GM19099 (cell line): ENCODE results near the gene ARID5B.
A peak's percentile ranks its signal among the peaks of the same experiment; 100 is the strongest.

ENCODE experiments used
- POLR2A ChIP-seq: IDR thresholded peaks from 3 replicates; pipeline ENCODE4 v1.6.1; 2011; ENCODE audit warnings: low read depth; ENCODE audit not compliant: insufficient read length; ENCODE audit errors: extremely low read depth

The ARID5B gene

GRCh38 chr10:61992671-61993668 lies 91.5 kb downstream of the ARID5B start:
- no peak for TF ChIP-seq POLR2A

- TF ChIP-seq POLR2A = no peak
Observed at GRCh38 chr10:61993711-61994401, 92.4 kb downstream of the ARID5B start.

- TF ChIP-seq POLR2A = no peak
Observed at GRCh38 chr10:61994405-61995219, 93.1 kb downstream of the ARID5B start.

GRCh38 chr10:61995220-61995503 lies 93.7 kb downstream of the ARID5B start:
- TF ChIP-seq POLR2A = no peak

- TF ChIP-seq POLR2A = no peak
Observed at GRCh38 chr10:61998937-61999336, 97.4 kb downstream of the ARID5B start.

GRCh38 chr10:62000037-62000603 lies 98.6 kb downstream of the ARID5B start:
- TF ChIP-seq POLR2A = peak; percentile 29

- TF ChIP-seq POLR2A = no peak
Observed at GRCh38 chr10:62000726-62001125, 99.2 kb downstream of the ARID5B start.

GRCh38 chr10:62001898-62002297 lies 100.4 kb downstream of the ARID5B start:
- TF ChIP-seq POLR2A = no peak

- no peak for TF ChIP-seq POLR2A
Observed at GRCh38 chr10:62002753-62003152, 101.3 kb downstream of the ARID5B start.

GRCh38 chr10:62004042-62004441 lies 102.5 kb downstream of the ARID5B start:
- no peak for TF ChIP-seq POLR2A

GRCh38 chr10:62005281-62005680 lies 103.8 kb downstream of the ARID5B start:
- TF ChIP-seq POLR2A = no peak

GRCh38 chr10:62005687-62006086 lies 104.2 kb downstream of the ARID5B start:
- TF ChIP-seq POLR2A = no peak

- no peak for TF ChIP-seq POLR2A
Observed at GRCh38 chr10:62007145-62007544, 105.6 kb downstream of the ARID5B start.

GRCh38 chr10:62008196-62008595 lies 106.7 kb downstream of the ARID5B start:
- TF ChIP-seq POLR2A = no peak

- TF ChIP-seq POLR2A = no peak
Observed at GRCh38 chr10:62008946-62009345, 107.4 kb downstream of the ARID5B start.
